Spleen (tissue), 7 donors: ENCODE data around the gene UBR4.

Experiments used
- CTCF ChIP-seq, 11 experiments: fragments of 200-600 bp in 7 of 11; fragments of 450-650 bp in 4 of 11; sonication (generic) in 4 of 11; IDR thresholded peaks in 8 of 11; conservative IDR thresholded peaks in 3 of 11; 1 replicate in 7 of 11; 2 replicates in 4 of 11; pipeline versions ENCODE4 v1.4.0 to v1.8.0; 2016 to 2021; ENCODE audit warnings: antibody characterized with exemption in 11 of 11, inconsistent platforms in 4 of 11, mild to moderate bottlenecking in 1 of 11
- POLR2A ChIP-seq, 3 donors: fragments of 450-650 bp; IDR thresholded peaks; one replicate each; pipeline ENCODE4 v1.5.1; 2017; ENCODE audit warnings: antibody characterized with exemption in 3 of 3, mild to moderate bottlenecking in 1 of 3
- POLR2AphosphoS5 ChIP-seq, 3 donors: sonication (generic); formaldehyde crosslinking; IDR thresholded peaks; one replicate each; pipeline ENCODE4 v1.5.1; 2017; ENCODE audit warnings: antibody characterized with exemption in 3 of 3
- donor health status: DM: no; HTN: no; CAD: no; lungs with moderate emphysema.
- donor health status: DM: no; HTN: no; CAD: no.
- donor health status: DM: no; HTN: no; CAD: no.

- TF ChIP-seq CTCF (IDR thresholded peaks at IDR 0.05 in 8 of 11, conservative IDR thresholded peaks at IDR 0.05 in 3 of 11): no peak
- peak in 2 of 3 donors; percentile 7 to 24 for TF ChIP-seq POLR2AphosphoS5 (IDR thresholded peaks at IDR 0.05)
- no peak for TF ChIP-seq POLR2A (IDR thresholded peaks at IDR 0.05)
Measured at GRCh38 chr1:19072285-19072981, 137.6 kb downstream of the UBR4 start.
